ENCODE measurements around the gene GPR157.
"Not testable (repeated sequence)": the region's sequence is repeated elsewhere in the genome, so short reads cannot be mapped to it uniquely, and the experiment has no call there.

Gene GPR157

GRCh38 chr1:9128520-9129265 lies at the start of gene GPR157:
Gene GPR157 (minus strand): TSS chr1:9129102. CDS start chr1:9129027, 75 bp downstream.
- DNase-seq = no peak

GRCh38 chr1:9174762-9175161 lies 45.9 kb upstream of the GPR157 start:
- DNase-seq = no peak

- no peak for DNase-seq
Observed at GRCh38 chr1:9174243-9174642, 45.3 kb upstream of the GPR157 start.

GRCh38 chr1:9169601-9170137 lies 40.8 kb upstream of the GPR157 start:
- DNase-seq = no peak

GRCh38 chr1:9167638-9168037 lies 38.7 kb upstream of the GPR157 start:
- DNase-seq = peak; percentile 39

- no peak for DNase-seq
Observed at GRCh38 chr1:9166289-9167235, 37.7 kb upstream of the GPR157 start.

GRCh38 chr1:9165396-9165795 lies 36.5 kb upstream of the GPR157 start:
- no peak for DNase-seq

GRCh38 chr1:9164919-9165318 lies 36.0 kb upstream of the GPR157 start:
- DNase-seq = no peak

GRCh38 chr1:9164532-9164900 lies 35.6 kb upstream of the GPR157 start:
- no peak for DNase-seq

GRCh38 chr1:9161963-9162362 lies 33.1 kb upstream of the GPR157 start:
- no peak for DNase-seq

GRCh38 chr1:9161342-9161741 lies 32.4 kb upstream of the GPR157 start:
- no peak for DNase-seq

- DNase-seq = no peak
Observed at GRCh38 chr1:9160079-9160717, 31.3 kb upstream of the GPR157 start.

- DNase-seq = no peak
Observed at GRCh38 chr1:9155879-9156278, 27.0 kb upstream of the GPR157 start.

GRCh38 chr1:9155405-9155804 lies 26.5 kb upstream of the GPR157 start:
- not testable (repeated sequence) for DNase-seq

- no peak for DNase-seq
Observed at GRCh38 chr1:9153152-9153551, 24.2 kb upstream of the GPR157 start.

- no peak for DNase-seq
Observed at GRCh38 chr1:9152535-9152934, 23.6 kb upstream of the GPR157 start.

GRCh38 chr1:9151328-9151860 lies 22.5 kb upstream of the GPR157 start:
- peak; percentile 15 for DNase-seq

GRCh38 chr1:9150582-9151327 lies 21.9 kb upstream of the GPR157 start:
- DNase-seq = no peak

- DNase-seq = no peak
Observed at GRCh38 chr1:9149837-9150581, 21.1 kb upstream of the GPR157 start.

GRCh38 chr1:9149151-9149550 lies 20.2 kb upstream of the GPR157 start:
- no peak for DNase-seq

GRCh38 chr1:9146156-9146555 lies 17.3 kb upstream of the GPR157 start:
- no peak for DNase-seq
